Stomach (tissue), 4 donors: ENCODE results near the gene RPGR.

Source experiments
- CTCF ChIP-seq, 7 experiments: fragments of 450-650 bp in 4 of 7; fragments of 200-600 bp in 3 of 7; sonication (generic) in 3 of 7; IDR thresholded peaks; one replicate each; pipeline ENCODE4 v1.5.1; 2016 to 2019; ENCODE audit warnings: antibody characterized with exemption in 7 of 7, control low read depth in 2 of 7, mild to moderate bottlenecking in 1 of 7
- EP300 ChIP-seq: sonication (generic); formaldehyde crosslinking; IDR thresholded peaks from one replicate; pipeline ENCODE4 v1.6.1; 2017; ENCODE audit warnings: antibody characterized with exemption
- POLR2A ChIP-seq, 4 donors: fragments of 450-650 bp; IDR thresholded peaks; one replicate each; pipeline ENCODE4 v1.6.1; 2016; ENCODE audit warnings: antibody characterized with exemption in 4 of 4, control low read depth in 2 of 4, mild to moderate bottlenecking in 1 of 4, moderate library complexity in 1 of 4
- POLR2AphosphoS5 ChIP-seq, 3 donors: sonication (generic); formaldehyde crosslinking; IDR thresholded peaks; one replicate each; pipeline ENCODE4 v1.6.1; 2016; ENCODE audit warnings: antibody characterized with exemption in 3 of 3

GRCh38 chrX:38346150-38346549 is 18.8 kb upstream of the RPGR start:
- TF ChIP-seq POLR2AphosphoS5 (IDR thresholded peaks at IDR 0.05), result no peak
- TF ChIP-seq CTCF (IDR thresholded peaks at IDR 0.05), result no peak
- TF ChIP-seq POLR2A (IDR thresholded peaks at IDR 0.05), result no peak
- no peak for TF ChIP-seq EP300
